GM18873 (cell line): ENCODE measurements around the gene ANKS1A.
"Not testable (repeated sequence)": the region's sequence is repeated elsewhere in the genome, so short reads cannot be mapped to it uniquely, and the experiment has no call there.

ENCODE experiments used
- ATAC-seq: cut with Tn5 transposase; IDR thresholded peaks from one replicate; pipeline ENCODE4 v1.9.1; 2021; ENCODE audit warnings: mild to moderate bottlenecking, moderate library complexity, moderate number of reproducible peaks; ENCODE audit not compliant: unreplicated experiment, low FRiP score

The ANKS1A gene

DNA sequence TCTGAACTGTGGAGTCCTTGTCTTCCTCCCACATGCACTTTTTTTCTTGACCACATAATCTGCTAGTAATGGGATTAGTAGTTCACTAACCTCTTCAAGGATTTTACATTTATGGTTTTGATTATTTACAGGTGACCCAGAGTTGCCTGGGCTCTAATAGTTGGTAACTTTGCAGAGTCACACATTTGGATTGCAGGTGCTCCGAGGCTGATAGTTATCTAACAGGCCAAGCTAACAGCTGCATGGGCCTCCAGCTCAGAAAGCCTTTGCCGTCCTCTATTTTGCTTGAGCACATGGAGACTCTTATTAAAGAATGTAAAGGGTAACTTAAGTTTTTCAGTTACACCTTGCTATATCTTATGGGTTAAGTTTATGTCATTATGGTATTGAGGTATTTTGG lies 95.4 kb downstream of the ANKS1A start:
- no peak for ATAC-seq

DNA sequence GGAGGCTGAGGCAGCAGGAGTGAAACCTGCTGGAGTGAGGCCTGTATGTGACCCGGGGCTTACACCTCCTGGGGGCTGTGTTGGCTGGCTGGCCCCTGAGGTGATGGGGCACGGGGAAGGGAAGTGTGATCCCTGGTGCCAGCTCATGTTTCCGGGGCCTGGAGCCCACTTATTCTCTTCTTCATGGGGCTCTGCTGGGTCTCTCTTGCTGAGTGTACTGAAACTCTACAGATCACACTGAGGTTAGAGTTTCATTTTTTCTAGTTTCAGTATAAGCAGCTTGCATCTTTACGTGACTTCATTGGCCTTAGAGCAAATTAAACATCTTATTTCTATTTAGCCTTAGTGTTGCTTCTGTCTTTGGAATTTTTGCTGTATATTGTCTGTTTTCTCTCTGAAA lies 96.2 kb downstream of the ANKS1A start:
- no peak for ATAC-seq

DNA sequence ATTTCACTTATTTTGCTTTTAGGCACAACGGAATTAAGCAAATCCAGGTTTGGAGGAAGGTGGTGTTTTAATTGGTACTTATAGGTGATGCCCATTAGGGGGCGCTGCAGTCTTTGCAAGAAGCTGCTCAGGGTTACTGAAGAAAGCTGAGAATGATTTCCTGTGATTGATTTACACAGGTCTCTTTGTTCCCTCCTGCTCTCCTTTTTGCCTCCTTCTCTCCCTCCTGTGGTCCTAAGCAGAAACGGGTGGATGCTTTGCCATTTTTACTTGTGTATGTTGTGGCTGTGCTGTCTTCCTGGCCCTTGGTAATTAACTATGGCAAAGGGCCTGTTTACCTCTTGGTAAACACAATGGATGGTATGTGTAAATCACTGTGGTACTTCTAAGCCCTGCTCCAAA lies 97.8 kb downstream of the ANKS1A start:
- no peak for ATAC-seq

DNA sequence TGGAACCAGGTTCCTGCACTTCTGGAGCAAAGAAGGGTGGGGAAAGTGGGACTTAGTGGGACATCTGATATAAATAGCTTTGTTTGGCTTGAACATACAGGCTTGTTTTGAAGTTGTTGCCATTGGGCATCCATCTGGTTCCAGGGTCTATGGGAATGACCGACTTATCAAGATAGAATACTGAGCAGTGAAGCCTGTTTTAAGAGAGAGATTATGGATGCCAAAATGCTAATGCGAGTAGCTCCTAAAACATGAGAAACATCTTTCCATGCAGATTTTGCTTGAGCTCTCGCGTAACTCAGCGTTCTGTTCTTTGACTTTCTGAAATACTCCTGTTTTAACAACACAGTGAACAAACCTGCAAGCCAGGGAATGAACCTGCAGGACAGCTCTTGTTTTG lies 98.5 kb downstream of the ANKS1A start:
- ATAC-seq, result no peak

DNA sequence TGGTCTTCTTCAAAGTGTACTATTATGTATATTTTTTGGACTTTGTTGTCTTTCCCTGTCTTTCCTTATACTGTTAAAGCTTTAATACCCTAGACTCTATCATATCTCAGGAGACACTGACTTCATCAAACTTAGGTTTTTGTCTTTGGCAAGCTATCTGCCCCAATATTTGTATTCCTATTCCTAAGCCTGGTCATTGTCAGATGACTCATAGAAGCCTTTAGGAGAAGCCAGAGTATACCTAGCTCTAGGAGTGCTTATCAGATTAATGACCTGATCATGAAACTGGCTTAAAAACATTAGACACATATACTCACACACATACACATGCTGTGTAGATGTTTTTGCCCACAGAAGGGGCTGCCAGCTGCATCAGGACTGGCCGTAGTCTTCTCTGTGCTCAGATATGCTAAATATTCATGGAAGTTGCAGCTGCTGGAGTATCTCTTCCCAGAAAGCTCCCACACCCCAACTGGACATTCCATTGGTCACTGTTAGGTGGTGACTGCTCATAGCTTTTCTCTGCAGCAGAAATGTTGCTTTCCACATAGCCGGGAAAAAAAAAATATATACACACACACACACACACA lies 102.0 kb downstream of the ANKS1A start:
- ATAC-seq, result no peak

DNA sequence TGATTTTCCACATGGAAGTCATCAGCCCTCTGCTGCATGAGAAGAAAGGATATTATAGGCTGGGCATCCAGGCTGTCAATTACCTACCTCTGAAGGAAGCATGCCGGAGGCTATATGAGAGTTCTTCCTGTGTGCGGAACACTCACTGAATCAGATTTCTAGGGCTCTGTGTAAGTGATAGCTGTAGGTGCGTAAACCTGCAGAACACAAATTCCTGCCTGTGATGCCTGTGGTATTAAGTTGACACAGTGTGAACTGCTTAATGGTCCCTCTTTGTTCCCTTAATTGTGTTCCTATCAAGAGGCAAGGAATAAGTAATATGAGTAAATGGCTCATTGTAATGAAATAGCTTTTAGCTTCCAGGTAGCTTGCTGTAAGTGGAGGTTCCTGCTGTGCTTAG lies 103.3 kb downstream of the ANKS1A start:
- ATAC-seq, result no peak

DNA sequence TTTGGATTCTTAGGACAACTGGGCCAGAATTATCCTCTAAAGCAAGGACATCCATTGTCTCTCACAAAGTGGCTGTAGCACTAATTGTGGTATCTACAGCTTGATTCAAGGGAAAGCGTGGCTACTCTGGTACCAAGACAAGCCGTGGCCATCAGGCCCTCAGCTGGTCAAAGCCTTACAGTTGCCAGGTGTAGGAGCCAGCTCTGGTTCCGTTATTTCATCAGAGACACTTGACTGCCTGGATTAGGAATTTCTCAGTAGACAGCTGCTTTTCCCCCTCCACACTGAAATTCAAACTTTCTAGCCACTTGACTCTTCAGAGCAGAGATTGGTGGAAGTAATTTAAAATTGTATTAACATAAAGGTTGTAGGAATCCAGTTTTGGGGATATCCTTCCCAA lies 104.2 kb downstream of the ANKS1A start:
- ATAC-seq, result no peak

DNA sequence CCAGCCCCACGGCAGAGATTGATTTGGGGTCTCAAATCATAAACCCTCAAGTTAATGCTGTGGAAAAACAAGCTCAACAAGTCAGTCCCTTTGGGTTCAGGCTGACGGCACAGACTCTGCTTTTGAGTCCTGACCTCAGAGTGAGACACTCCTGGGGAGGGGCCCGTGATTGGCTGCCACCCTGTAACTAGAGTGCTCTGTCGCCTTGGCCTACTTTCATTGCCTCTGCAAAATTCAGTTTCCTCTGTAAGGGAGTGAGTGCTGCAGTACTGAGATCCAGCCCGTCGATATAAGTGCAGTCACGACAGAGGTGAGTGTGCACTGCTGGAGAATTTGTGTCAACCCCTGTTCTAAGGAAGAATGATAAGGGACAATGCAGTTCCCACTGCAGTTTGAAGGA lies 105.6 kb downstream of the ANKS1A start:
- no peak for ATAC-seq

DNA sequence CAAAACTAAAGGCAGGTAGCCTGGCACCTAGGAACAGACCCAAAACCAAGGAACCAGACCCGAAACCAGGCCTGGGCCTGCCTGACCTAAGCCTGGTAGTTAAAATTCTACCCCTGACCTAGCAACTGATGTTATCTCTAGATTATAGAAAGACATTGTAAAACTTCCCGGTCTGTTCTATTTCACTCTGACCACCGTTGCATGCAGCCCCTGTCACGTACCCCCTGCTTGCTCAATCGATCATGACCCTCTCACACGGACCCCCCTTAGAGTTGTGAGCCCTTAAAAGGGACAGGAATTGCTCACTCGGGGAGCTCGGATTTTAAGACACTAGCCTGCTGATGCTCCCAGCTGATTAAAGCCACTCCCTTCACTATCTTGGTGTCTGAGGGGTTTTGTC lies 109.4 kb downstream of the ANKS1A start:
- ATAC-seq, result not testable (repeated sequence)

DNA sequence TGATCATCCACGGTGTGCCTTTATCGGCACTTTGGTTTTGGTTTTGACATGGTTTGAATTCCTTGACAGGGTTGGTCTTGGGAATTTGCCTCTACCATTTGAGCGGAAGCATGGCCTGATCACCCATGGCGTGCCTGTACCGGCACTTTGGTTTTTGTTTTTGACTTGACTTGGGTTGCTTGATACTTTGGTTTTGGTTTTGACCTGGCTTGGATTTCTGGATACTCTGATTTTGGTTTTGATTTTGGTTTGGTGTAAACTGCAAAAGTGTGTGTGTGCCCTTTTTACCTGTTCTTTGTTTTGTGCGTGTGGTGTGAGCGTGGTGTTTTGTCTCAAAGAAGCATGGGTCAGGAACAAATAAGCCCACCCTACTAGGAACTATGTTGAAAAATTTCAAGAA lies 110.1 kb downstream of the ANKS1A start:
- ATAC-seq, result not testable (repeated sequence)

DNA sequence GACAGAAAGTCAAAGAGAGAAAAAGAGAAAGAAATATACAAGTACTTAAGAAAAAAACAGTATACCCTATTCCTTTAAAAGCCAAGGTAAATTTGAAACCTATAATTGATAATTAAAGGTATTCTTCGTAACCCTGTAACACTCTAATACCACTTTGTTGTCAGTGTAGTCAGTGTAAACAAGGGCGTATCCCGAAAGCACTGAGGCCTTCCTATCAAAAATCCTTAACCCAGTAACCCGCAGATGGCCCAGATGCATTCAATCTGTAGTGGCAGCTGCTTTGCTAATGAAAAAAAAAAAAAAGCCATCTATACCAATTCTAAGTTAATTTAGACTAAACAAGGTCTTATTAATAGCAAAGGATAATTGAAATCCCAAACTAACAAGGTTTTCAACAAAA lies 110.9 kb downstream of the ANKS1A start:
- not testable (repeated sequence) for ATAC-seq

DNA sequence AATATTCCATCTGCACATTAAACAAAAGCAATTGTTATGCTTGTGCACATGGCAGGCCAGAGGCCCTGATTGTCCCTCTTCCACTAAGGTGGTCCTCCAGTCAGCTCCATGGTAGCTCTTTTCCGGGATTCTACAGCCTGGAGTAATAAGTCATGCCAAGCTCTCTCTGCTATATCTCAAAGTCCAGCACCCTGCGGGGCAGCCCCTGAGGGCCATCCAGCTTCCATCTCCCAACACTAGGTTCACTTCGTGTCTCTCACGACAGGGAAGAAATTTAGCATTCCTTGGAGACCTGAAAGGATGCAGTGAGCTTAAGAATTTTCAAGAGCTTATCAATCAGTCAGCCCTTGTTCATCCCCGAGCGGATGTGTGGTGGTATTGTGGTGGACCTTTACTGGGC lies 112.3 kb downstream of the ANKS1A start:
- ATAC-seq, result not testable (repeated sequence)

DNA sequence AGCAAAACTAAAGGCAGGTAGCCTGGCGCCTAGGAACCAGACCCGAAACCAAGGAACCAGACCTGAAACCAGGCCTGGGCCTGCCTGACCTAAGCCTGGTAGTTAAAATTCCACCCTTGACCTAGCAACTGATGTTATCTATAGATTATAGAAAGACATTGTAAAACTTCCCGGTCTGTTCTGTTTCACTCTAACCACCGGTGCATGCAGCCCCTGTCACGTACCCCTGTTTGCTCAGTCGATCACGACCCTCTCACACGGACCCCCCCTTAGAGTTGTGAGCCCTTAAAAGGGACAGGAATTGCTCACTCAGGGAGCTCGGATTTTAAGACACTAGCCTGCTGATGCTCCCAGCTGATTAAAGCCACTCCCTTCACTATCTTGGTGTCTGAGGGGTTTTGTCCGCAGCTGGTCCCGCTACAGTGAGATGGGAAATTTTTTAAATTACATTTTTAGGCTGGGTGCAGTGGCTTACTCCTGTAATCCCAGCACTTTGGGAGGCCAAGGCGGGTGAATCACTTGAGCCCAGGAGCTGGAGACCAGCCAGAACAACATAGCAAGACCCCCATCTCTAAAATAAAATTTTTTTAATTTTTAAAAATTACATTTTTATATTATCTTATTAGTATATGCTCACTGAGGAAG lies 115.0 kb downstream of the ANKS1A start:
- not testable (repeated sequence) for ATAC-seq

DNA sequence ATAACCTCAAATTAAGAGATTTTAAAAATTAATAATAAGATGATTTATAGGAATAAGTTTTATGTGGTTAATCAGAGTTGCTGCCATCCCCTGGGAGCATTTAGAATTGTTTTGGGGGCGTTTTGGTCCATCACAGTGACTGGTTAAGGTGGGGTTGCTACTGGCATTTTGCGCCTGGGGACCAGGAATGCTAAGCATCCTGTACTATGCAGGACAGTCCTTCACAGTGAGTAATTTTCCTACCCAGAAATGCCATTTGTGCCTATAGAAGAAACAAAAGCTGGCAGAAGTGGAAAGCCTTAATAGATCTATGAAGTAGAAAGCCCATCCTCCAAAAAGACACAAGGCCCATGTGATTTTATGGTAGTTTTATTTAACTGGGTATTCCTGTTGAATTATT lies 118.0 kb downstream of the ANKS1A start:
- no peak for ATAC-seq

DNA sequence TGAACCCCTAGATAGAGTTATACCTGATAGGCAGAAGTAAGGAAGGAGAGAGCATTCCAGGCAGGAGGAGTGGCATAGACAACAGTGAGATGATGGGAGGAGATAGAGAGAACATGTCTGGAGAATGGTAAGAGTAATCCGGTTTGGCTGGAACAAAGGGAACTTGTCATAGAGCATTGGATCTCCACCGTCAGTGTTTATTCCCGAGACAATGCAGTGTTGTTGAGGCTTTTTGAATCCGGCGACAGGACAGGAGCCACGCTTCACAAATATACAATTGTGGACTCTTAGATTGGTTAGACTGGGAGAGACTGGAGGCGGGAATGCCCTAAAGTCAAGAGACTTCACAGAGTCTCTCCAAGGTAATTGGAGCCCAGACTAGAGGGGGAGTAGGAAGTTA lies 119.8 kb downstream of the ANKS1A start:
- ATAC-seq, result no peak

DNA sequence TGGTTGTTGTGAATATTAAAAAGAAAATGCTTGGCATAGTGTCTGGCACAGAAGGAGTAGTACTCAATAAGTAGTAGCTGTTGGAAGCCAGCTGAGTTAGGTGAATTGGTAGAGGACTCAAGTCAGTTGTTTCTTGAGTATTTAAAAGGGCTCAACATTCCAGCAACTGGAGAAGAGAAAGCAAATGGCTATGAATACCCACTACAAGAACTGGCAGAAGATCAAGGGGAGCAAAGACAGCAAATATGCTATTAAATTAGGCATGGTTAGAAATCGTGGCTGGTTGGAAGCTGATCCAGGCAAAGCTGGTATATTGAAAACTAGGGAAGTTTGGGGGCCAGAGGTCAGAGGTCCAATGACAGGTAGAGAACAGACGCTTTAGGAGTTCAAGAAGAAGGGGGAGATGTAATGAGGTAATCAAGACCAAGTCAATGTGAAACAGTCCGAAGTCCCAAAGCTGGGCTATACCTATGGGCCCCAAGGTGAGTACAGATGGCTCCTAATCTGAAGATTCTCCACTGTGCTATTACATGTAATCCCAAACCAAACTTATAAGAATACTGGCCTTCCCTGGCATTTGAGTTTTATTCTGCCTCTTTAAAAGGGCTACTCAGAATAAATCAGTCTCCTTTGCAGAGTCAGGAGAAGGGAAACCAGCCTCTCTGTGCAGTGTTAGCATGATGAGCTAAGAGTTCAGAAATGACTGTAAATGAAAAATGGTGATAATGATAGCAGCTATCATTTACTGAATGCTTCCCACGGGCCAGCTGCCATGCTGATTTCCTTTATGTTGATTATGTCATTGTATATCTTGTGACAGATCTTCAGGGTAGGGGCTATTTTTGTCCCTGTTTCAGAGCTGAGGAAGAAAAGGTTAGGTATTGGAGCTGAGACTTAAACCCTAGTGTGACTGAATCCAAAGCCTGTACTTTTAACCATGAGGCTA lies 122.3 kb downstream of the ANKS1A start:
- no peak for ATAC-seq

DNA sequence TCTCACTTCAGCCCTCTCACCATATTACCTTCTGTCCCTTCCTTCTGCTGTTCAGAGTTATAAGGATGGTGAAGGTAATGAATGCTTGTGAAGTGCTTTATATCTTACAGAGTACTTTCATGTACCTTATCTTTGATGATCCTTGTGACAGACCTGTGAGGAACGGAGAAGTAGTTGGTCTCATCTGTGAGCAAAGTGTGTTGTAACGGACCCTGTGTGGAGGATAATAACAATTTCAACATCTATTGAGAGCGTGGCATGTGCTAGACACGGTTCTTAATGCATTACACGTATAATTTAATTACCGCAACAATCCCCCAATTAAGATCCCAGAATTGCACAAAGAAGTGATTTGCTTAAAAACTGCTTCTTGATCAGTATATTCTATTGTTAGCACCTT lies 124.6 kb downstream of the ANKS1A start:
- ATAC-seq, result no peak

DNA sequence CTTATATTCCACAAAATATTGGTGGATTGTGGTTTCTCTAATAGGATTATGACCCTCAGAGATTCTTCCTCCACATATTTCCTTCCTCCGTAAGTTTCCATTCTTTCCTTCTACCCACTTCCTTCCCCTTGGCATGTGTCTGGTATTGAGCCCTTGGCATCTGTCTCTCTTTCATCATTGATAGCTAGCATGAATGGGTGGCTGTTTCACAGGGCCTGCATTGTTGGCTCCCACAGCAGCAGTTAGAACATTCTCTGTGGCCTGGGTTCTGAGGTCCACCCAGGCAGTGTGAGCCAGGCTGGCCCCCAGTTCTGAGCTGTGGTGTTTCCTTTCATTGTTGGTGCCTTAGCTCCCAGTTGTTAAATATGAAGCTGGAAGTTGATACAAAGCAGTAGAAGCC lies 125.3 kb downstream of the ANKS1A start:
- no peak for ATAC-seq

DNA sequence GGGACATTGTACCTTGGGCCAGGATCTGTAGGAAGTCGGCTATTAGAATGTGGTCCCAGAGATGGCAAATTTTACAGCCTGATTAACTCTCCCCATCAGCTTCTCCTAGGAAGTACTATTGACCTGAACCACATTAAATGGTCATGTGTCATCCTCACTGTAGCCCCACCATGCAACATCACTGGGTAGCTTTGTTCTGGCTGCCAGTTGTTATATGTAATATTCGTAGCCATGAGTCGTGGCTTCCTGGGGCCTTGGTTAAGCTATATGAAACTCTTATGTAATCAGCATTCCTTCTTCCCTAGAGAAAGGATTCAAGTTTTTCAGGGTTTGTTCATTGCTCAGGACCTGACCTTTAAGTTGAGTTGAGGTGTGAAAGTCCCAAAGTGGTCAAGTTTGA lies 125.7 kb downstream of the ANKS1A start:
- ATAC-seq, result no peak

DNA sequence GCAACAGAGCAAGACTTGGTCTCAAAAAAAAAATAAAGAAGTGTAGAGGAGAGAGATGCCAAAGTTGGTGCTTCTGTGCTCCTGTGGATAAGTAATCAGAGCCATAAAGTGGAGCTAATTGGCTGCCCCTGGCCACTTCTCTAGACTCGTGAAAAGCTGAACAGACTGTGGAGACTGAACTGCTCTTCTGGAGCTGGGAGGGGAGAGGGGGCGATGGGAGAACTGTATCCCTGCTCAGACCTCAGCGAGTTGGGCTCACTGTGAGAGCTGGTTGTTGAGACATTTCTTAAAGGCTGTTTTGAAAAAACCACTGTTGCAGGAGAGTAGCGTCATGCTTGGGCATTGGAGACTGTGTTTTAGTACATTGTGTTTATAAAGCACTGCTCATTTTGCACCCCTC lies 126.4 kb downstream of the ANKS1A start:
- ATAC-seq, result no peak

DNA sequence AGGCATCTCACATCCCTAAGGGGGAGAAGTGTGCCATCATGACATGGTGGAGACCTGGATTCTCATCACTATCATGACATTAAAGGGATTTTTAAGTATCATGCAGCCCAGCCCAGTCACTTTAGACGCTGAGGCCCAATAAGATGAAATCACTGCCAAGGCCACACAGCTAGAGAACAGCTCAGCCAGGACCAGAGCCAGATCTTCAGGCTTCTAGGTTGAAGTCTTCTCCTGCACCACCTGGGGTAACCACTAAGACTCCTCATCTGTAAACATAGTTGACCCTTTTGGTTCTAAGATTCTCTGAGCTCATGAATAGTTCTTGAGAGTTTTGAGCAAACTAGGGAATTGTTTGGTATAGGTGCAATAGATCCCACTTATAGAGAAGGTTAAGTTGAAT lies 126.9 kb downstream of the ANKS1A start:
- ATAC-seq, result no peak
